ENCODE measurements around the gene CYSTM1.

Gene CYSTM1

DNA sequence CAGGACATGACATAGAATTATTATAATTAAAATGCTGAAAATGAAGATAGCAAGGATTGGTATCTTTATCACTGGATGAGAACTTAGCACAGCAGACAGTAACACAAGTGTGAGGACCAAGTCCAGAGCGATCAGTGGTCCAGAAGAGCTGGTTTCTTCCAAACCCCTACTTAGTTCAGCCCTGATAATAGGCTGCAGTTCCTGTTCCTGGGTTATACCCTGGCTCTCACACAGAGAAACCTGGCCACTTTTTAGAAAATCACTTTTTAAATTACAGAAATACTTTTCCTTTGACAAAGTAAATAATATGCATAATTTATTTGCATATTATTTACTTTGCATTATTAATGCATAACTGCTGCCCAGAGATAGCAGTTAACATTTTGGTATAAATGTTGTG is 40.3 kb downstream of the CYSTM1 start:
- no peak for DNase-seq

GRCh38 chr5:140216478-140217074 is 41.6 kb downstream of the CYSTM1 start:
- no peak for DNase-seq

- DNase-seq: no peak
These were observed 42.5 kb downstream of the CYSTM1 start for GRCh38 chr5:140217299-140218026.

GRCh38 chr5:140219068-140219991 is 44.3 kb downstream of the CYSTM1 start:
- no peak for DNase-seq

- DNase-seq: no peak
These were observed 45.2 kb downstream of the CYSTM1 start for GRCh38 chr5:140220032-140220697.

GRCh38 chr5:140220698-140221064 is 45.7 kb downstream of the CYSTM1 start:
- DNase-seq: no peak

- no peak for DNase-seq
These were observed 46.8 kb downstream of the CYSTM1 start for GRCh38 chr5:140221697-140222223.

- DNase-seq: no peak
These were observed 47.4 kb downstream of the CYSTM1 start for GRCh38 chr5:140222416-140222815.

DNA sequence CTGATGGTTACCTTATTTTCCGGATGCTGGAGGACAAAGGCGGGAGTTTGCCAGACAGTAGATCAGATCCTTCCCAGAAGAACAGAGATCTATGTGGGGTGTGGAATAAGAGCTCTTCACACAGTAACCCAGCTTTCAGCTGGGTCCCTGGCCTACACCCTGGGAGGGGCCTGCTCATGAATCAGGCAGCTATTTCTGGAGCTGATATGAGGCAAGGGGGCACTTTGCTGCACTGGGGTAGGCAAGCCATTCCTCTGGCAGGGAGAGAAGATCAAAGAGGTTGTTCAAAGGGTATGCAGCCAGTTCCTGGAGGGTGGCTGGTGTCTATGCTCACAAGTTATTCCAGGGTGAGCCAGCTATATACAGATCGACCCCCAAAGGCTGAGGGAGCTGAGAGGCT is 48.6 kb downstream of the CYSTM1 start:
- no peak for DNase-seq

- no peak for DNase-seq
These were observed 49.7 kb downstream of the CYSTM1 start for GRCh38 chr5:140224658-140225057.

- DNase-seq: no peak
These were observed 50.4 kb downstream of the CYSTM1 start for GRCh38 chr5:140225396-140225795.

DNA sequence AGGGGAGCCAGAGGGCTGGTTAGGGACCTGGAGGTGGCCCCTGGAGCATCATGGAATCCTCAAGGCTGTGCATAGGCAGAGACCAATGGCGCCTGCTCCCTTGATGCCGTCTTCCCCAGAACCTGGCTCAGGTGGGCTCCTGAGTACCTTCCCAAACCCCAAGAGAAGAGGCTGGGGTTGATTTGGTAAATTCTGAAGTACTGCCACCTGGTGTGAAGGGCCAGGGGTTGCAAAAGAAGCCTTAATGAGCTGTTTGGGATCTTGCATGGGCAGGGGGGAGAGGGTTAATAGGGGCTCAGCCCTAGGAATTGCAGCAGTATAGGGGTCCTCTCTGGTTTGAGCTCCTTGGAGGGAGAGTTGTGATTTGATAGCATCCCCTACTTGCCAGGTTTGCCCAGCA is 52.1 kb downstream of the CYSTM1 start:
- DNase-seq: no peak

- DNase-seq: no peak
These were observed 53.4 kb downstream of the CYSTM1 start for GRCh38 chr5:140228364-140228837.

GRCh38 chr5:140230373-140230772 is 55.4 kb downstream of the CYSTM1 start:
- DNase-seq: no peak

GRCh38 chr5:140232731-140233130 is 57.7 kb downstream of the CYSTM1 start:
- DNase-seq: no peak

- DNase-seq: no peak
These were observed 59.5 kb downstream of the CYSTM1 start for GRCh38 chr5:140234377-140234989.

- no peak for DNase-seq
These were observed 61.0 kb downstream of the CYSTM1 start for GRCh38 chr5:140235791-140236551.

GRCh38 chr5:140236891-140237598 is 62.1 kb downstream of the CYSTM1 start:
- DNase-seq: no peak

DNA sequence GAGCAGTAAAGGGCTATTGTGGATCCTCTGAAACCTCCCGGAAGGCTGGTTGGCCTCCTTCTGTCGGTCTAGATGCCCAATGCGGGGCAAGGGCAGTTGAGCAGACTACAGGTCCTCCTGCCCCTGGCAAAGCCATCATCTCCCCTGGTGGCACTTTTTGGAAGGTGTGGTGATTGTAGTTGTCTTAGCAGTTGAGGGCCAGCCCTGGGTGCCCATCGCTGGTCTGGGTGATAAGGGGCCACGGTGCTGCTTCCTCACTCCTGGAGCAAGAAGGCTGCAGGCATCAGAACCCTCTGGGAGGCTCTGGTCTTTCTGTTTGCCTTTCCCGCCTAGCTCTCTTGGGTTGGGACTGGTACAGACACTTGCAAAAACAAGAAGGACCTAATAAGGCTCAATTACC is 63.8 kb downstream of the CYSTM1 start:
- no peak for DNase-seq

DNA sequence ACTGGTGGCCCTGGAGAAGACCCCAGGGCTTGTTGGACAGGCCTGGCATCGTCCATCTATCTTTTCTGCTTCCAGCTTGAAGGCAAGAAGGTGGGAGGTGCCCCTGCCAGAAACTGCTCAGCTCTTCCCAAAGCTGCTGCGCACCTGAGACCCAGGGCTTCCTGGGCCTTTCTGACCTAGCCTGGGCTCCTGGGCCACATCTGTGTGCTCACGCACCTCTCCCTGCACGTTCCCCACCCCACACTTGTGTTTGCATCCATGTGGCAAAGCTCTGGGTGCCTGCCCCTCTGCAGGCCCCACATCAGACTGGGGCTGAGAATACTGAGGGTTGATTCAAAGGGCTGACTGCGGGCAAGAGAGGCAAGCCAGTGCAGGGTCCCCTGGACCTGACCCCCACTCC is 64.5 kb downstream of the CYSTM1 start:
- DNase-seq: no peak

Measured in GOT3 (cell line).